Breast epithelium (tissue), 4 donors: ENCODE measurements around the gene APEH. TPM values are rescaled to one million over a fixed set of nuclear protein-coding genes. Genes with fewer than 3 reads are reported as not detected.
A peak's percentile ranks its signal among the peaks of the same experiment; 100 is the strongest.

ENCODE experiments used
- DNase-seq, 2 donors: peaks; one replicate each; pipeline ENCODE4 v3.0.0-alpha.2; 2019; ENCODE audit warnings: low spot score in 2 of 2
- H3K27ac ChIP-seq, 2 donors: fragments of 200-600 bp; sonication (generic) in 1 of 2; one replicate each; pipeline ENCODE4 v1.5.1; 2016 to 2019; ENCODE audit warnings: mild to moderate bottlenecking in 1 of 2
- H3K27me3 ChIP-seq, 2 donors: fragments of 200-600 bp; sonication (generic) in 1 of 2; one replicate each; pipeline versions ENCODE4 v1.5.1 to v1.6.0; 2017 to 2019; ENCODE audit warnings: control low read depth in 1 of 2, mild to moderate bottlenecking in 1 of 2
- H3K36me3 ChIP-seq: fragments of 200-600 bp; one replicate; pipeline ENCODE4 v1.5.1; 2019
- H3K4me1 ChIP-seq, 2 donors: fragments of 200-600 bp; sonication (generic); one replicate each; pipeline ENCODE4 v1.5.1; 2016 to 2019; ENCODE audit warnings: control low read depth in 1 of 2
- H3K4me3 ChIP-seq, 3 donors: fragments of 200-600 bp; sonication (generic); 1 replicate in 2 of 3; 2 replicates in 1 of 3; pipeline ENCODE4 v1.5.1; 2016 to 2019; ENCODE audit warnings: mild to moderate bottlenecking in 3 of 3, moderate library complexity in 2 of 3
- H3K9me3 ChIP-seq, 2 donors: fragments of 200-600 bp; sonication (generic) in 1 of 2; one replicate each; pipeline ENCODE4 v1.5.1; 2016 to 2019; ENCODE audit warnings: control low read depth in 1 of 2
- CTCF ChIP-seq, 3 donors: fragments of 450-650 bp; IDR thresholded peaks; one replicate each; pipeline ENCODE4 v1.5.1; 2016 to 2017; ENCODE audit warnings: antibody characterized with exemption in 3 of 3, mild to moderate bottlenecking in 3 of 3, moderate library complexity in 3 of 3
- POLR2A ChIP-seq: fragments of 450-650 bp; IDR thresholded peaks from one replicate; pipeline ENCODE4 v1.6.1; 2016; ENCODE audit warnings: antibody characterized with exemption, mild to moderate bottlenecking, moderate library complexity
- POLR2AphosphoS5 ChIP-seq, 3 donors: sonication (generic); formaldehyde crosslinking; IDR thresholded peaks; one replicate each; pipeline ENCODE4 v1.6.1; 2017; ENCODE audit warnings: antibody characterized with exemption in 3 of 3
- intact Hi-C: fragments of 100-400 bp; cut with DNase I; formaldehyde crosslinking; loops from one replicate; pipeline ENCODE4 v1.15.1; 2023; ENCODE audit warnings: low total_unique reads
- total RNA-seq, 3 donors: library from RNA; depleted of rRNA; stranded (reverse); fragments of >200 nt; gene quantifications; one replicate each; pipeline ENCODE4 v1.1.0, GENCODE V29; 2016

The APEH gene
- total RNA-seq, 3 donors from 2014 or later, result 69.5 to 80.0 (median 70.1) TPM

- TF ChIP-seq CTCF (IDR thresholded peaks at IDR 0.05), result peak; percentile 41 to 84 (median 73)
- TF ChIP-seq POLR2A, result no peak
- Histone ChIP-seq H3K27me3 (no peaks in the 10 kb centered on the region), H3K27ac (no peak overlapping the region), H3K4me1 (peaks cover 3 to 6% of the 10 kb centered on the region in 2 donors), H3K36me3 (no peaks in the 10 kb centered on the region), H3K9me3 (no peaks in the 10 kb centered on the region), H3K4me3 (no peak overlapping the region)
- peak; percentile 68 to 76 for DNase-seq
- intact Hi-C loops, result loop anchor here (5.0 kb wide), 1 partner anchor 134 kb away; no protein-coding TSS in a partner anchor
Measured at GRCh38 chr3:49671291-49672288, 2.6 kb upstream of the APEH start.

DNA sequence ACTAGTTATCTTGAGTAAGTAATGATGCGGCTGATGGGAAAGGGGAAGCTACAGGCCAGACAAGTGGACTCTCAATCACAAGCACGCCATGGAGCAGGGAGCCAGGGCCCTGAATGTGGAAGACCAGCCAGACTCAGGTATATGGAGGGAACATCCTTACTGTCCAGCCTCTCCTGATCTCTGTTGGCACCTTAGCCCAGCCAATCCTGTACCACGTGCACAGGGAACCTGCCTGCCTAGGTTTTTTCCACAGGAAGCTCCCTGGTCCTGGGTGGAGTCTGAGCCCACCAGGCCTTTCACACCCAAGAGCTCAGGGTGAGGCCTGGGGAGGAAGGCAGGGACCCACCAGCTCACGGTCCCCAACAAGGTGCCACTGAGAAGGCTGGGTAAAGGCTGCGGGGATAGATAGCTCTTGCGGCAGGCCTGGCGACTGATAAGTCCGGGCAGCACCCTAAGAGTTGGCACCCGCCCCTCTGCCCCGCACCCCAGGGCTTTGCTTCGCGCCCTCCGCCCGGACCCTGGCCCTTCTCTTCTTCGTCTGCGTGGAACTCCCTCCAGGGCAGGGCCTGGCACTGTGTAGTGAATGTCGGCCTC is 933 bp upstream of the APEH start:
- no peak for DNase-seq
- Histone ChIP-seq H3K9me3 (no peaks in the 10 kb centered on the region), H3K36me3 (no peaks in the 10 kb centered on the region), H3K4me1 (peaks cover 3 to 6% of the 10 kb centered on the region in 2 donors), H3K4me3 (peak overlapping the region; percentile 76 to 95 (median 91)), H3K27me3 (no peaks in the 10 kb centered on the region), H3K27ac (peak overlapping the region; percentile 91 to 94)
- TF ChIP-seq POLR2AphosphoS5 (IDR thresholded peaks at IDR 0.05) (no peak), CTCF (IDR thresholded peaks at IDR 0.05) (no peak), POLR2A (no peak)
- intact Hi-C loops, result loop anchor here (5.0 kb wide), 1 partner anchor 136 kb away; no protein-coding TSS in a partner anchor

DNA sequence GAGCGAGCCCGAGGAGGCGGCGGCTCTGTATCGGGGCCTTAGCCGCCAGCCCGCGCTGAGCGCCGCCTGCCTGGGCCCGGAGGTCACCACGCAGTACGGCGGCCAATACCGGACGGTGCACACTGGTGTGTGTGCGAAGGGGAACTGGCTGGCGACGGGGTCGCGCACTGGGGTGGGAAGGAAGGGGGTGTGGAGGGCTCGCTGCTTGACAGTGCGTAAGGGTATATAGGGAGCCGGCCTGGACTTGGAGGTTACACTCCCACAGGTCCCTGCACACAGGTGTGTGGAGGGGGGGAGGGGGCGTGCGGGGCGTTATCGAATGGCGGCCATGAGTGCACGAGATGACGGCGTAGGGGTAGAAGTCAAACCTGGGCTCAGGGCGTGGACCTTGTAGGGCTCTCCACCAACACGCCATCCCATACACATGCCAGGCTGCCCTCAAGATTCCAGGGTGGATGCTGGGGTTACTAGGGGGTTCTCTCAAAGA is 389 bp downstream of the APEH start:
- no peaks in the 10 kb centered on the region for H3K27me3 ChIP-seq
- intact Hi-C loops, result loop anchor here (5.0 kb wide), 1 partner anchor 137 kb away; no protein-coding TSS in a partner anchor
- peak overlapping the region; percentile 76 to 95 (median 91) for H3K4me3 ChIP-seq
- TF ChIP-seq POLR2AphosphoS5 (IDR thresholded peaks at IDR 0.05), result no peak
- TF ChIP-seq POLR2A, result no peak
- TF ChIP-seq CTCF (IDR thresholded peaks at IDR 0.05), result no peak
- H3K9me3 ChIP-seq, result no peaks in the 10 kb centered on the region
- DNase-seq, result no peak
- peaks cover 7% of the 10 kb centered on the region for H3K36me3 ChIP-seq
- H3K4me1 ChIP-seq, result peaks cover 3 to 6% of the 10 kb centered on the region in 2 donors
- H3K27ac ChIP-seq, result peak overlapping the region; percentile 91 to 94

GRCh38 chr3:49675912-49676311 is 1.8 kb downstream of the APEH start:
- Histone ChIP-seq H3K27ac (no peak overlapping the region), H3K4me3 (no peak overlapping the region), H3K27me3 (no peaks in the 10 kb centered on the region), H3K9me3 (no peaks in the 10 kb centered on the region), H3K4me1 (peaks cover 3 to 6% of the 10 kb centered on the region in 2 donors), H3K36me3 (peaks cover 8% of the 10 kb centered on the region)
- TF ChIP-seq CTCF (IDR thresholded peaks at IDR 0.05) (no peak), POLR2A (no peak), POLR2AphosphoS5 (IDR thresholded peaks at IDR 0.05) (no peak)
- no peak for DNase-seq
- intact Hi-C loops, result no loop called here
